ACC112 (cell line): Measurements from ENCODE around the gene SLC39A11.

Experiments used
- H2AFZ ChIP-seq: fragments of 200-600 bp; sonication (generic); one replicate; pipeline ENCODE4 v1.6.0; 2017; ENCODE audit warnings: antibody characterized with exemption, low read length; ENCODE audit not compliant: unreplicated experiment
- H3K27ac ChIP-seq: fragments of 200-600 bp; sonication (generic); 2 replicates; pipeline ENCODE4 v1.5.1; 2014; ENCODE audit warnings: low read depth, mild to moderate bottlenecking, antibody characterized with exemption, low read length, moderate library complexity
- H3K27me3 ChIP-seq: fragments of 200-600 bp; sonication (generic); 2 replicates; pipeline ENCODE4 v1.6.1; 2014; ENCODE audit warnings: mild to moderate bottlenecking, antibody characterized with exemption, low read length, moderate library complexity, mixed read lengths; ENCODE audit not compliant: insufficient read depth
- H3K36me3 ChIP-seq: fragments of 200-600 bp; sonication (generic); 2 replicates; pipeline ENCODE4 v1.6.1; 2016; ENCODE audit warnings: mild to moderate bottlenecking, antibody characterized with exemption, low read length, moderate library complexity, mixed read lengths; ENCODE audit not compliant: insufficient read depth
- H3K4me1 ChIP-seq: fragments of 200-600 bp; sonication (generic); one replicate; pipeline ENCODE4 v1.6.1; 2016; ENCODE audit warnings: low read length, mixed read lengths; ENCODE audit not compliant: insufficient read depth, unreplicated experiment, control insufficient read depth
- H3K4me3 ChIP-seq: fragments of 200-600 bp; sonication (generic); 2 replicates; pipeline ENCODE4 v1.5.1; 2014; ENCODE audit warnings: mild to moderate bottlenecking, low read depth, low read length
- H3K79me2 ChIP-seq: fragments of 200-600 bp; sonication (generic); one replicate; pipeline ENCODE4 v1.6.0; 2016; ENCODE audit warnings: low read length; ENCODE audit not compliant: control insufficient read depth, unreplicated experiment, insufficient read depth

Gene SLC39A11

DNA sequence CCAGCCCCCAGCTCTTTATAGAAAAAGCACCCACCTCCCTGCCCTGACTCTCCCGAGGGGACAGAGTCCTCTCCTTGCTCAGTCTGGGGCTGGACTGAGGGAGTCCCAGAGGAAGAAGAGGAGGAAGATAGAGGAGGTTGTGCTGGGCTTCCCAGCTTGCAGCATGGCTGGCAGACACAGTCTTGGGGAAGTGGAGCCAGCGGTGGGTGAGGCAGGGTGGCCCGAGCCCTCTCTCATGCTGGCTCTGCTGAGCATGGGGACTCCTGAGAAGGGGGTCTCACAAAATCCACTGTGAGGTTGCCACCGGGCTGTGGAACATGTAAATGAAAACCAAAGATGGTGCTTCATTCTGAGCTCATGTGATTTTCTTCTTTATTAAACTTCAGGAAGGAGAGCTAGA is 398.5 kb downstream of the SLC39A11 start:
- no peaks in the 10 kb centered on the region for H3K27me3 ChIP-seq
- H3K27ac ChIP-seq: no peak overlapping the region
- peaks cover 26% of the 10 kb centered on the region for H3K4me1 ChIP-seq
- H3K36me3 ChIP-seq: no peaks in the 10 kb centered on the region
- no peak overlapping the region for H3K4me3 ChIP-seq
- no peak overlapping the region for H2AFZ ChIP-seq
- H3K79me2 ChIP-seq: no peaks in the 10 kb centered on the region

DNA sequence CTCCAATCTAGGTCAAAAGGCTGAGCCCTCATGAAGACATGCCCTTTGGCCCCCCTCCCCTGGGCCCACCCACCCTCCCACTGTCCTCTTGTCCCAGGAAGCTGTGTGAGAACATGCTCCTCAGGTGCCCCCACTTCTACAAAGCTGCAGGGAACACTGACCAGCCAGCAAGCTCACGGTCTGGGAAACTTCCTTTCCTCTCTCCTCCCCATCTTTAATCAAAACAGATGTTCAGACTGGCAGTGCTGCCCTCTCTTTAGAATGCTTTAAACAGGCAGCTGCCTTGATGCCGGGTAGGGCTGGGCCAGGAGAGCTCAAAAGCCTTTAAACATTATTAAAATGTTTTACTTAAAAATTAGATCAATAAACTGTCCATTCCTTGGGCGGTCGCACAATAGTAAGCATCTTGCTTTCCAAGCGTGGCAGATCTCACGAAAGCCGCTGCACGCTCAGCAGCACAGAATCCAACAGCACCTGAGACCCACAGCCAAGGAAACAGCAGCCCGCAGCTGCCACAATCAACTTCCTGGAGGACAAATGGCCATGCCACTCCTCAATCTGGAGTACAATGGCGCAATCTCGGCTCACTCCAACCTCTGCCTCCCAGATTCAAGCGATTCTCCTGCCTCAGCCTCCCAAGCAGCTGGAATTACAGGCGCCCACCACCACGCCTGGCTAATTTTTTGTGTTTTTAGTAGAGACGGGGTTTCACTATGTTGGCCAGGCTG is 399.2 kb downstream of the SLC39A11 start:
- Histone ChIP-seq H3K27me3 (no peaks in the 10 kb centered on the region), H3K4me1 (peaks cover 26% of the 10 kb centered on the region), H3K36me3 (no peaks in the 10 kb centered on the region), H2AFZ (no peak overlapping the region), H3K27ac (no peak overlapping the region), H3K4me3 (no peak overlapping the region), H3K79me2 (no peaks in the 10 kb centered on the region)

DNA sequence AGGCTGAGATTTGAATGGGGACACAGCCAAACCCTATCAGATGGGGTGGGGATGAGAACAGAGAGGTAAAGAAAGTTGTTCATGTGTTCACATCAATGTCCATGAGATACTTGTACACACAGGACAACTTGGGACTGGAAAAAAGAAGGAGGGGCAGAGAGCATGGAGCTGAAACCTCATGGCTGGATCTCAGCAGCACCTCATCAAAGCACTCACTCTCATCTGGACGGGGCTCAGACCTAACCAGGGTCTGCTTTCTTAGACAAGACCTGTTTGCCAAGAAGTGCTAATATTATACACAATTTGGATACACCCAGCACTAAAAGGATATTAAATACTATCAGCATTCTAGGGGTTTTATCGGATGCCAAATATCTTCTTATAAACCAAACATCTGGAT is 399.8 kb downstream of the SLC39A11 start:
- Histone ChIP-seq H3K36me3 (no peaks in the 10 kb centered on the region), H3K79me2 (no peaks in the 10 kb centered on the region), H3K27me3 (no peaks in the 10 kb centered on the region), H3K27ac (0 out of 2 replicates have a peak overlapping the region, but pooled peaks have one; percentile 81), H2AFZ (no peak overlapping the region), H3K4me1 (peaks cover 24% of the 10 kb centered on the region), H3K4me3 (no peak overlapping the region)

DNA sequence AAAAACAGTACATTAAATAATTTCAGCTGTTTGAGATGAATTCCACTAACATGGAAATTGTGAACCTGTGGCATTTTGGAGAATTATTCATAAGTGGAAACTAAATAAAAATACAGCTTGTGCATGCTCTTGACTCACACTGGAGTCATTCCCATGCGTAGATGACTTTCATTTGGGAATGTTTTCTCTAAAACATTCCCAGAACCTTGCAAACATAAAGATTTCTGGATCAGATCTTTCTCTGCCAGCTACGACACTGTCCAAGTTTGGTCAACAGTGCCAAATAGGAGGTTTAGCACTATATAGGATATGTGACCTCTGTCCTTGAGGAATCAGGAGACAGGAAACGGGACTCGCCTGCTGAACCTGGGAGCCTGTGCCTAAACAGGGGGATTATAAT is 400.9 kb downstream of the SLC39A11 start:
- H3K4me3 ChIP-seq: no peak overlapping the region
- H3K27ac ChIP-seq: peak overlapping the region; percentile 81
- peaks cover 17% of the 10 kb centered on the region for H3K4me1 ChIP-seq
- no peaks in the 10 kb centered on the region for H3K79me2 ChIP-seq
- H3K27me3 ChIP-seq: no peaks in the 10 kb centered on the region
- no peaks in the 10 kb centered on the region for H3K36me3 ChIP-seq
- no peak overlapping the region for H2AFZ ChIP-seq

DNA sequence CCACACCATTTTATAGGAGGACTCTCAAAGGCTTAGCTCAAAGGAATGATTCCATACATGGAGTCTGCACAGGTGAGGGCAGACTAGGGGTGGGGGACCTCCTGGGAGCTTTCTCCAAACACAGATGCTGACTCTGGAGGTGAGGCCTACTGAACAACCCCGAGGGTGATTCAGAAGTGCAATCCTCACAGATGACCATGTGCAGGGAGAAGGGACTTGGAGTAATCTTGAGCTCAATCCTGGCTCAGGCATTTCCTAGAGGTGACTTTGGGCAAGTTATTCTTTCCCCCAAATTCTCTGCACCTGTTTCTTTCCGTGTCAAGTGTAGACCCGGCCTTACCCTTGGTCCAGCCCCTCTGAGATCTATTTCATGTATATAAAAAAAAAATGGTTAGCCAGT is 401.5 kb downstream of the SLC39A11 start:
- peak overlapping the region; percentile 81 for H3K27ac ChIP-seq
- H3K27me3 ChIP-seq: no peaks in the 10 kb centered on the region
- peaks cover 17% of the 10 kb centered on the region for H3K4me1 ChIP-seq
- H3K4me3 ChIP-seq: no peak overlapping the region
- no peaks in the 10 kb centered on the region for H3K36me3 ChIP-seq
- no peak overlapping the region for H2AFZ ChIP-seq
- no peaks in the 10 kb centered on the region for H3K79me2 ChIP-seq

DNA sequence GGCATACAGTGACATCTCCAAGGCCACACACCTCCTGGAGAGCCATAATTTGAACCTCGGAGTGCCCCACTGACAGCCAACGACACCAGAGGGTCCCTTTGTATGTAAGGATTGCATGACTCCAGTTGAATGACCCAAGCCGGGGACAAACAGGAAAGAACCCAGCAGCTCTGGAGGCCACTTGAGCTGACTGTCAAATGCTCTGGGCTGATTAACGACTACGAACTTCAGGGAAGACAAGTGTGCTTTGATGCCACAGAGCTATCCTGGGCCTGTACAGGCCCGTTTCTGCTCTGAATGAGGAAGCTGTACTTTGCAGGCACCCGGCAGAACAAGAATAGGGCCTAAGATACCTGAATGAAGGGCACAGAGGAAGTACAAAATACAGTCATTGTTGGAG is 404.6 kb downstream of the SLC39A11 start:
- Histone ChIP-seq H3K4me1 (peaks cover 39% of the 10 kb centered on the region), H2AFZ (no peak overlapping the region), H3K4me3 (no peak overlapping the region), H3K36me3 (no peaks in the 10 kb centered on the region), H3K79me2 (no peaks in the 10 kb centered on the region), H3K27ac (no peak overlapping the region), H3K27me3 (no peaks in the 10 kb centered on the region)

DNA sequence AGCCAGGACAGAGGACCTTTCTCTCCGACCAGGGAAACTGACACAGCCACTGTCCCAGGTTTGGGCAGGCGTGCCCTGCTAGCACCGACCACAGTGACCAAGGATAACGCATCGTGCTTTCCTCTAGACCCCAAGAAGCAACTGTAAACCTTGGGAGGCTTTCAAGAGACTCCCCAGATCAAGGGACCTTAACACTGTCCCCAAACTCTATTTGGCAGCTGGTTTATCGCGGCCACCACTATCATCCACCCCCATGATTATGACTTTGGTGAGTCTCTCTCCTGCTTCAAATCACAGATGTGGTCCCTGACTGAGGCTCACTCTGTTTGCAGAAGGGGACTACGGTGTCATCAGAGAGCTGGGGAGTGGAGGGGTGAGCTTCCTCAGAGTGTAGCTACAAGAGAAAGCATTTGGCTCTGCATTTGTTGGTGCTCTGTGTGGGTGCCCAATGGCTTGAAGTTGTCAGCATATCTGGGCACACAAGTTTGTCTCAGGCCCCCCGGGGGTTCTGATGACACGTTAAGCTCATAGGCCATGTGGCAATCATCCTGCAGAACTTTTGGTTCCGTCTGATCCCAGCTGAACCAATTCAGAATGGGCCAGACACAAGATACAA is 408.0 kb downstream of the SLC39A11 start:
- Histone ChIP-seq H3K79me2 (no peaks in the 10 kb centered on the region), H3K27me3 (no peaks in the 10 kb centered on the region), H3K36me3 (no peaks in the 10 kb centered on the region), H2AFZ (no peak overlapping the region), H3K4me3 (no peak overlapping the region), H3K27ac (peak overlapping the region; percentile 89), H3K4me1 (peaks cover 29% of the 10 kb centered on the region)

DNA sequence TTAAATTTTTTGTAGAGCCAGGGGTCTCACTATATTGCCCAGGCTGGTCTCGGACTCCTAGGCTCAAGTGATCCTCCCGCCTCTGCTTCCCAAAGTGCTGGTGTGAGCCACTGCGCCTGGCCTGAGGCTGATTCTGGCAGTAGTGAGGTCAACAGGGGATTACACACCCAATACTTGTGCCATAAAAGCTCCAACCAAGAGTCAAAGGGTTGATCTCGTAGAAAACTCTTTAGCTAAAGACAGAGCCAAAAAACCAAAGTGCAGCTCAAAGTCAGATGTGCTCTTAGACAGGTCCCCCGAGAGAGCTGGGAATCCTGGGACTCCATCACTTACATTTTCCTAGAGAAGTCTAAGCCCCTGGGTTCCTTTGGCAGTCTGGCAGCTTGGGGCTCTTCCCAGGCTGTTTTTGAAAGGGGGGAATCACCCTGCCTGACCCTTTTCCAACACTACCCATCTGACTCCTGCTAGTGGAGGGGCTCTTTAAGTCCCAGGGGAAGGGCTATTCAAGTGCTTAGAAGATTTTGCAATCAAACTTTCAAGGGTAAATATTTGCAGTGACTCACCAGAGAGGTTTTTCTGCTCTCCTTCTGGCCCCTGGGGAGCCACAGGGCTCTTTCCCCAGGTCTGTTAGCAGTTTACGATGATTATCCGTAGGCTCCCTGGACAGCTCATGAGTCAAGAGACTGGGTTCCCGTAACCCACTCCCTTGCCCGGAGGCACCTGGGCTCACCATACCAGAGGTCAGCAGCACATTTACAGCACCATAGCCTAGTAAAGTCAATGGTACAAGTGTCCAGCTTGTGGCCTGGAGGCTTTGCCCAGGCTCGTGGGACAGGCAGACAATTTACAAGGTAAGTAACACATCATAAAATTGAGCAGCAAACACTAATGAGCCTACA is 408.7 kb downstream of the SLC39A11 start:
- Histone ChIP-seq H3K27me3 (no peaks in the 10 kb centered on the region), H3K36me3 (no peaks in the 10 kb centered on the region), H3K79me2 (no peaks in the 10 kb centered on the region), H3K4me1 (peaks cover 29% of the 10 kb centered on the region), H2AFZ (no peak overlapping the region), H3K4me3 (peak overlapping the region; percentile 44; the same call in 1 of the 2 replicates), H3K27ac (peak overlapping the region; percentile 89)

DNA sequence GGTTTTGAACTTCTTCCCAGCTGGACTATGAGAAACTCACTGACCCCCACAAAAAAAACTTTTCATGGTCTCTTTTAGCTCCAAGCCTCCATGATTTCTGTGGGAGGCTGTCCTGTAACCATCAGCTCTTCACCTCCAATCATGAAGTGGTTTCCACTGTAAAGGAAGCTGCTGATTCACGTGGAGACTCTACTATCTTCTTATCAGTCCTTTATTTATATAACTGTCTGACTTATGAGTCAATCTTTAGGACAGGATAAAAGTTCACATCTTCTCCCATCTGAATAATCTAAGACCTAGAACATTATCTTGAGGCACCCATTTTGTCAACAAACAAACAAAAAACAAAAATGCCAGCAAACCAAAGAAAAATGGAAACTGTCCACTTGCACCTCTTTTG is 409.9 kb downstream of the SLC39A11 start:
- Histone ChIP-seq H2AFZ (no peak overlapping the region), H3K79me2 (no peaks in the 10 kb centered on the region), H3K4me3 (no peak overlapping the region), H3K27ac (peak overlapping the region; percentile 89), H3K27me3 (no peaks in the 10 kb centered on the region), H3K36me3 (no peaks in the 10 kb centered on the region), H3K4me1 (peaks cover 32% of the 10 kb centered on the region)

DNA sequence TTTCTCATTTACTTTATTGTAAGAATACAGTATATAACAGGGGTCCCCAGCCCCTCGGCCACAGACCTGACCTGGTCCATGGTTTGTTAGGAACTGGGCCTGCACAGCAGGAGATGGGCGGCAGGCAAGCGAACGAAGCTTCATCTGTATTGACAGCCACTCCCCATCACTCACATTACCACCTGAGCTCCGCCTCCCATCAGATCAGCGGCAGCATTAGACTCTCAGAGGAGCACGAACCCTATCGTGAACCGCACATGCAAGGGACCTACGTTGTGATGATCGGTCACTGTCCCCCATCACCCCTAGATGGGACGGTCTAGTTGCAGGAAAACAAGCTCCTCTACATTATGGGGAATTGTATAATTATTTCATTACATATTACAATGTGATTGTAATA is 410.6 kb downstream of the SLC39A11 start:
- H2AFZ ChIP-seq: no peak overlapping the region

More for the DNA sequence above, 410.6 kb downstream of the SLC39A11 start:
- no peaks in the 10 kb centered on the region for H3K79me2 ChIP-seq
- H3K27me3 ChIP-seq: no peaks in the 10 kb centered on the region
- H3K4me3 ChIP-seq: no peak overlapping the region
- peaks cover 32% of the 10 kb centered on the region for H3K4me1 ChIP-seq
- H3K36me3 ChIP-seq: no peaks in the 10 kb centered on the region
- no peak overlapping the region for H3K27ac ChIP-seq
